Omental fat pad (tissue), 4 donors: ENCODE measurements around the gene P2RX7. TPM values are rescaled to one million over a fixed set of nuclear protein-coding genes. Genes with fewer than 3 reads are reported as not detected.
"Not testable (repeated sequence)": the region's sequence is repeated elsewhere in the genome, so short reads cannot be mapped to it uniquely, and the experiment has no call there.

Source experiments
- ATAC-seq: fragments of 150-250 bp; one replicate; pipeline ENCODE4 v1.9.1; 2016; ENCODE audit warnings: mild to moderate bottlenecking, moderate library complexity; ENCODE audit not compliant: low FRiP score
- DNase-seq: peaks from one replicate; pipeline ENCODE4 v3.0.0-alpha.2; 2019; ENCODE audit warnings: low spot score
- CTCF ChIP-seq, 3 donors: fragments of 450-650 bp; IDR thresholded peaks; one replicate each; pipeline ENCODE4 v1.5.1; 2016 to 2017; ENCODE audit warnings: antibody characterized with exemption in 3 of 3, mild to moderate bottlenecking in 3 of 3, moderate library complexity in 2 of 3
- total RNA-seq, 4 donors: library from RNA; depleted of rRNA; stranded (reverse); fragments of >200 nt; gene quantifications; one replicate each; pipeline ENCODE4 v1.1.0, GENCODE V29; 2016

Gene P2RX7
- total RNA-seq, 4 donors from 2014 or later: 2.4 to 8.6 (median 5.6) TPM

GRCh38 chr12:121145221-121145620, 12.5 kb downstream of the P2RX7 start:
- no peak for TF ChIP-seq CTCF (IDR thresholded peaks at IDR 0.05)
- ATAC-seq (no peak), DNase-seq (no peak)

- not testable (repeated sequence) for DNase-seq, ATAC-seq
These were observed 16.6 kb downstream of the P2RX7 start for GRCh38 chr12:121149289-121149688.

- no peak for DNase-seq
- no peak for ATAC-seq
- TF ChIP-seq CTCF (IDR thresholded peaks at IDR 0.05): no peak
These were observed 22.2 kb downstream of the P2RX7 start for GRCh38 chr12:121154793-121155375.

- DNase-seq: no peak
- ATAC-seq: no peak
- TF ChIP-seq CTCF (IDR thresholded peaks at IDR 0.05): no peak
These were observed 23.7 kb downstream of the P2RX7 start for GRCh38 chr12:121156365-121156764.

GRCh38 chr12:121158085-121158484, 25.4 kb downstream of the P2RX7 start:
- DNase-seq: no peak
- no peak for ATAC-seq
- TF ChIP-seq CTCF (IDR thresholded peaks at IDR 0.05): no peak

- not testable (repeated sequence) for ATAC-seq, DNase-seq
These were observed 26.2 kb downstream of the P2RX7 start for GRCh38 chr12:121158728-121159351.

GRCh38 chr12:121159467-121160307, 27.0 kb downstream of the P2RX7 start:
- ATAC-seq: no peak

More at GRCh38 chr12:121159467-121160307, 27.0 kb downstream of the P2RX7 start:
- no peak for TF ChIP-seq CTCF (IDR thresholded peaks at IDR 0.05)
- DNase-seq: no peak
